ENCODE results near the gene TCP11L1. TPM values are rescaled to one million over a fixed set of nuclear protein-coding genes. Genes with fewer than 3 reads are reported as not detected.

TCP11L1 gene
- total and polyA plus RNA-seq, 7 donors: 4.2 to 70.3 (median 38.7) TPM

GRCh38 chr11:33033493-33033892, 5.9 kb upstream of the TCP11L1 start:
- 60 to 61% methylated on average over 4 of the region's 4 CpGs for WGBS, 2 donors
- H3K27me3 ChIP-seq: no peaks in the 10 kb centered on the region
- no peak overlapping the region for H3K4me3 ChIP-seq
- H3K9me3 ChIP-seq: no peaks in the 10 kb centered on the region
- H3K4me1 ChIP-seq: peaks cover 0 to under 1% (median 0%) of the 10 kb centered on the region in 4 donors
- no peak overlapping the region for H3K27ac ChIP-seq
- no peak for DNase-seq
- TF ChIP-seq POLR2A (IDR thresholded peaks at IDR 0.05) (no peak), EP300 (IDR thresholded peaks at IDR 0.05) (no peak), POLR2AphosphoS5 (IDR thresholded peaks at IDR 0.05) (no peak), CTCF (IDR thresholded peaks at IDR 0.05) (no peak)
- no peaks in the 10 kb centered on the region for H3K36me3 ChIP-seq
- intact Hi-C loops (cut with DNase I): loop anchor here (10.0 kb wide), 1 partner anchor 221 kb away; the partner anchor contains the start of gene HIPK3

- no peak overlapping the region for H3K4me3 ChIP-seq
- no peaks in the 10 kb centered on the region for H3K9me3 ChIP-seq
- peaks cover 0 to 5% (median 0%) of the 10 kb centered on the region in 4 donors for H3K4me1 ChIP-seq
- intact Hi-C loops (cut with DNase I): loop anchor here (5.0 to 10.0 kb wide), 2 partner anchors 220 to 1017 kb away; partner anchors contain the start of genes CAPRIN1 and HIPK3
- WGBS, 2 donors: 31 to 83% methylated on average over 1 of the region's 1 CpG
- no peaks in the 10 kb centered on the region for H3K27me3 ChIP-seq
- no peak overlapping the region for H3K27ac ChIP-seq
- TF ChIP-seq POLR2AphosphoS5 (IDR thresholded peaks at IDR 0.05): no peak
- TF ChIP-seq EP300 (IDR thresholded peaks at IDR 0.05): no peak
- no peak for TF ChIP-seq POLR2A (IDR thresholded peaks at IDR 0.05)
- H3K36me3 ChIP-seq: no peaks in the 10 kb centered on the region
- DNase-seq: no peak
Measured at GRCh38 chr11:33035011-33035410, 4.4 kb upstream of the TCP11L1 start.

GRCh38 chr11:33040033-33040861, 875 bp downstream of the TCP11L1 start:
- Histone ChIP-seq H3K27ac (peak overlapping the region; percentile 97 to 100 (median 98)), H3K4me3 (peak overlapping the region; percentile 72 to 98 (median 79)), H3K4me1 (peaks cover 0 to 24% (median 21%) of the 10 kb centered on the region in 4 donors), H3K27me3 (no peaks in the 10 kb centered on the region), H3K36me3 (peaks cover 0 to 17% (median 4%) of the 10 kb centered on the region in 4 donors), H3K9me3 (no peaks in the 10 kb centered on the region)
- DNase-seq: no peak
- intact Hi-C loops (cut with DNase I): no loop called here
- WGBS, 2 donors: 6 to 7% methylated on average over 30 of the region's 30 CpGs
- TF ChIP-seq EP300 (IDR thresholded peaks at IDR 0.05) (no peak), CTCF (IDR thresholded peaks at IDR 0.05) (no peak), POLR2A (IDR thresholded peaks at IDR 0.05) (no peak), POLR2AphosphoS5 (IDR thresholded peaks at IDR 0.05) (no peak)

GRCh38 chr11:33040862-33041453, 1.6 kb downstream of the TCP11L1 start:
- 64 to 67% methylated on average over 5 of the region's 5 CpGs for WGBS, 2 donors
- Histone ChIP-seq H3K27ac (peak overlapping the region; percentile 97 to 100 (median 98)), H3K36me3 (peaks cover 0 to 23% (median 6%) of the 10 kb centered on the region in 4 donors), H3K9me3 (no peaks in the 10 kb centered on the region), H3K27me3 (no peaks in the 10 kb centered on the region), H3K4me3 (peak overlapping the region in 3 of 4 donors; percentile 74 to 98 (median 84)), H3K4me1 (peaks cover 0 to 28% (median 21%) of the 10 kb centered on the region in 4 donors)
- TF ChIP-seq CTCF (IDR thresholded peaks at IDR 0.05) (no peak), EP300 (IDR thresholded peaks at IDR 0.05) (no peak), POLR2AphosphoS5 (IDR thresholded peaks at IDR 0.05) (no peak), POLR2A (IDR thresholded peaks at IDR 0.05) (no peak)
- intact Hi-C loops (cut with DNase I): no loop called here
- DNase-seq: no peak

All from sigmoid colon (tissue), 7 donors.